Loucy (cell line): ENCODE data around the gene ABHD12B.
"Not testable (repeated sequence)": the region's sequence is repeated elsewhere in the genome, so short reads cannot be mapped to it uniquely, and the experiment has no call there.

Experiments used
- H2AFZ ChIP-seq: fragments of 200-600 bp; sonication (generic); 2 replicates; pipeline ENCODE4 v1.6.0; 2016; ENCODE audit warnings: antibody characterized with exemption, mild to moderate bottlenecking, low read length, moderate library complexity
- H3F3A ChIP-seq: fragments of 200-600 bp; 2 replicates; pipeline ENCODE4 v1.6.0; 2016; ENCODE audit warnings: antibody characterized with exemption, low read depth, mild to moderate bottlenecking
- H3K27me3 ChIP-seq: fragments of 200-600 bp; sonication (generic); 2 replicates; pipeline ENCODE4 v1.6.1; 2014; ENCODE audit warnings: low read length, mild to moderate bottlenecking; ENCODE audit not compliant: insufficient read depth, poor library complexity, severe bottlenecking
- H3K36me3 ChIP-seq: fragments of 200-600 bp; sonication (generic); 2 replicates; pipeline ENCODE4 v1.6.1; 2016; ENCODE audit warnings: low read length; ENCODE audit not compliant: insufficient read depth
- H3K4me1 ChIP-seq: fragments of 200-600 bp; sonication (generic); 2 replicates; pipeline ENCODE4 v1.5.1; 2014; ENCODE audit warnings: low read length, mild to moderate bottlenecking; ENCODE audit not compliant: insufficient read depth, poor library complexity, severe bottlenecking
- H3K4me2 ChIP-seq: fragments of 200-600 bp; sonication (generic); 2 replicates; pipeline ENCODE4 v1.6.0; 2014; ENCODE audit warnings: antibody characterized with exemption, low read length, low read depth, mild to moderate bottlenecking; ENCODE audit not compliant: poor library complexity, severe bottlenecking
- H3K4me3 ChIP-seq: fragments of 200-600 bp; sonication (generic); 2 replicates; pipeline ENCODE4 v1.5.1; 2014; ENCODE audit warnings: low read length, mild to moderate bottlenecking, mixed read lengths; ENCODE audit not compliant: poor library complexity, severe bottlenecking
- H3K79me2 ChIP-seq: fragments of 200-600 bp; sonication (generic); 2 replicates; pipeline ENCODE4 v1.6.1; 2014; ENCODE audit warnings: low read length; ENCODE audit not compliant: insufficient read depth
- H3K9ac ChIP-seq: fragments of 200-600 bp; sonication (generic); 2 replicates; pipeline ENCODE4 v1.6.0; 2014; ENCODE audit warnings: mild to moderate bottlenecking, low read depth, low read length, moderate library complexity; ENCODE audit not compliant: poor library complexity, severe bottlenecking
- H3K9me2 ChIP-seq: fragments of 200-600 bp; sonication (generic); replicated peaks from 2 replicates; pipeline ENCODE4 v1.6.1; 2016; ENCODE audit warnings: low read depth, low read length, mixed read lengths
- H3K9me3 ChIP-seq: fragments of 200-600 bp; sonication (generic); 2 replicates; pipeline ENCODE4 v1.6.1; 2014; ENCODE audit warnings: mild to moderate bottlenecking, antibody characterized with exemption, low read length, low read depth; ENCODE audit not compliant: insufficient read depth
- H4K20me1 ChIP-seq: fragments of 200-600 bp; sonication (generic); 2 replicates; pipeline ENCODE4 v1.6.0; 2014; ENCODE audit warnings: antibody characterized with exemption, low read length, mild to moderate bottlenecking; ENCODE audit not compliant: insufficient read depth, poor library complexity, severe bottlenecking
- EZH2phosphoT487 ChIP-seq: fragments of 200-600 bp; IDR thresholded peaks from 2 replicates; pipeline ENCODE4 v1.6.1; 2018; ENCODE audit warnings: antibody characterized with exemption, mild to moderate bottlenecking, moderate library complexity, borderline replicate concordance
- TF ChIP-seq, protein P1 (sequence below): fragments of 200-600 bp; sonication (generic); conservative IDR thresholded peaks from 2 replicates; pipeline ENCODE4 v1.5.1; 2014; ENCODE audit warnings: mild to moderate bottlenecking, antibody characterized with exemption, low read length

ABHD12B gene

DNA sequence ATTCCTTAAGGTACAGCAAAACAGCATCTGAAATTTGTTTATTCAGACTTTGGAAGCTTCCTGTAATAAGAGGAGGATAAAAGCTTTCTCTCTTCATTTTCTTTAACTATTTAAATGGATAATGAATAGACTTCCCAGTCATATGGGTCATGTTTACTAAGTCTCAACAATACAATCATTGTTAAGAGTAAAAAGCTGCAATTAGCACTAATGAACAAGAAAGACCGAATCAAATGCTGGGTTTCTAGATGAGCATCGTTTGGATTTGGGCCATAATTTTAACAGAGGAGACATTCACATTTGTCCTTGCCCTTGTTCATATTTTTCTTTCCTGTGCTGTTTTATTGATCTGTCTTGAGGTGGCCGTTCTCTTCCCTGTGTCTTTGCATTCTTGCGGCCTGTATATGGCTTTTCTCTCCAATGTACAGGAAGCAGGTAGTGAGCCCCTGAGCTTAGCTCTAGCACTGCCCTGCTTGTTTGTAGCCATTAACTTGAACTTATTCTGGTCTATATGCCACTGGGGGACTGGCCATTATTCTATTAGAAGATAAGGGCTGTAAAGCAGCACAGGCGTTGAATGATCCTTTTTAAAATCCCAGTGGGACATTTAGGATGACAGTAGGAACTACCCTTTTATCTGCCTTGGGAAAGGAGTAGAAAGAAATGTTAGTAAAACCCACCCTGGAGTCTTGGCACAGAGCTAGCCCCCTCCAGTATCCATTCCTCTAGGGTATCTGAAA, 34.6 kb downstream of the ABHD12B start:
- no peaks in the 10 kb centered on the region for H3K27me3 ChIP-seq
- H3K36me3 ChIP-seq: peaks cover 13% of the 10 kb centered on the region; the same call in 1 of the 2 replicates
- no peaks in the 10 kb centered on the region for H4K20me1 ChIP-seq
- peaks cover 12% of the 10 kb centered on the region for H3K4me1 ChIP-seq
- no peaks in the 10 kb centered on the region for H3F3A ChIP-seq
- no peaks in the 10 kb centered on the region for H3K9me3 ChIP-seq
- H3K4me3 ChIP-seq: no peak overlapping the region
- H3K79me2 ChIP-seq: no peaks in the 10 kb centered on the region
- no peak overlapping the region for H3K9ac ChIP-seq
- H3K4me2 ChIP-seq: no peak overlapping the region
- TF ChIP-seq, protein P1, sequence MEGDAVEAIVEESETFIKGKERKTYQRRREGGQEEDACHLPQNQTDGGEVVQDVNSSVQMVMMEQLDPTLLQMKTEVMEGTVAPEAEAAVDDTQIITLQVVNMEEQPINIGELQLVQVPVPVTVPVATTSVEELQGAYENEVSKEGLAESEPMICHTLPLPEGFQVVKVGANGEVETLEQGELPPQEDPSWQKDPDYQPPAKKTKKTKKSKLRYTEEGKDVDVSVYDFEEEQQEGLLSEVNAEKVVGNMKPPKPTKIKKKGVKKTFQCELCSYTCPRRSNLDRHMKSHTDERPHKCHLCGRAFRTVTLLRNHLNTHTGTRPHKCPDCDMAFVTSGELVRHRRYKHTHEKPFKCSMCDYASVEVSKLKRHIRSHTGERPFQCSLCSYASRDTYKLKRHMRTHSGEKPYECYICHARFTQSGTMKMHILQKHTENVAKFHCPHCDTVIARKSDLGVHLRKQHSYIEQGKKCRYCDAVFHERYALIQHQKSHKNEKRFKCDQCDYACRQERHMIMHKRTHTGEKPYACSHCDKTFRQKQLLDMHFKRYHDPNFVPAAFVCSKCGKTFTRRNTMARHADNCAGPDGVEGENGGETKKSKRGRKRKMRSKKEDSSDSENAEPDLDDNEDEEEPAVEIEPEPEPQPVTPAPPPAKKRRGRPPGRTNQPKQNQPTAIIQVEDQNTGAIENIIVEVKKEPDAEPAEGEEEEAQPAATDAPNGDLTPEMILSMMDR: no peak
- TF ChIP-seq EZH2phosphoT487: no peak
- no peak overlapping the region for H2AFZ ChIP-seq
- no peaks in the 10 kb centered on the region for H3K9me2 ChIP-seq

DNA sequence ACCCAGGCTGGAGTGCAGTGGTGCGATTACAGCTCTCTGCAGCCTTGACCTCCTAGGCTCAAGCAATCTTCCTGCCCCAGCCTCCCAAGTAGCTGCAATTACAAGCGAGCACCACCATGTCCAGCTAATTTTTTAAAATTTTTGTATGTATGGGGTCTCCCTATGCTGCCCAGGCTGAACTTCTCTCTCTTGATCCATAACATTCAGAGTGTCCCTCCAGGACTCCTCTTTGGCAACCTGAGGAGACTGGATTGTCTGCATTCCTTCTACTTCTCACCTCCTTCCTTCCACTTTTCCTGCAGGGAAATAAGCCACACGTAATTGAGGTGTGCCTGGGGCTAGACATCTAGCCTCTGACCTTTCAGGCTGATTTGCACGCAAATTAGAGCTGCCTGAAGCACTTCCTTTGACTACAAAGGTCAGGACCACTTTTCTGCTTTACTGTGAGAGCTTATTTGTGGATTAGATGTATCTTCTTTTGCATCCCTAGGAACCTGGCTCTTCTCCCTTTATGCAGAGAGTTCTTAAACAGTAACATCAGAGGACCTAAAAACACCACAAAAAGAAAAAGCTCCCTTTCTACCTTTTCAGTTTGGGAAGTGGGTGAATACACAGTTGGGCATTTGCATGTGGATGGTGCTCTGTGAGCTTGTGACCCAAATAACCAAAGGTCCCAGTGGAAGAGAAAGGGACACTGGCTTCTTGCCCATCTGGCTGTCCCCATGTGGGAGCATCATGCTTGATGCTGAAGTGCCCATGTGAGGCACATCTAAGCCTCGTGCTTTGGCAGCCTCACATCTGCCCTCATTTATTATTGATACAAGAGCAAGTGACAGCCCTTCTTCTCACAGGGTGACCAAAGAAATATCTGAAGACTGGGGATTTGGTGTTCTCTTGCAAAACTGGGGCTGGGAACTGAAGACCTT, 38.9 kb downstream of the ABHD12B start:
- no peaks in the 10 kb centered on the region for H3K27me3 ChIP-seq
- H3K9ac ChIP-seq: no peak overlapping the region
- H3K36me3 ChIP-seq: peaks cover 25% of the 10 kb centered on the region; the same call in 1 of the 2 replicates
- no peaks in the 10 kb centered on the region for H3K9me3 ChIP-seq
- TF ChIP-seq EZH2phosphoT487: no peak
- TF ChIP-seq, protein P1: no peak
- no peaks in the 10 kb centered on the region for H4K20me1 ChIP-seq
- no peaks in the 10 kb centered on the region for H3F3A ChIP-seq
- no peak overlapping the region for H3K4me3 ChIP-seq
- no peaks in the 10 kb centered on the region for H3K79me2 ChIP-seq
- H2AFZ ChIP-seq: no peak overlapping the region
- H3K9me2 ChIP-seq: no peaks in the 10 kb centered on the region
- H3K4me1 ChIP-seq: peaks cover 5% of the 10 kb centered on the region
- H3K4me2 ChIP-seq: no peak overlapping the region

DNA sequence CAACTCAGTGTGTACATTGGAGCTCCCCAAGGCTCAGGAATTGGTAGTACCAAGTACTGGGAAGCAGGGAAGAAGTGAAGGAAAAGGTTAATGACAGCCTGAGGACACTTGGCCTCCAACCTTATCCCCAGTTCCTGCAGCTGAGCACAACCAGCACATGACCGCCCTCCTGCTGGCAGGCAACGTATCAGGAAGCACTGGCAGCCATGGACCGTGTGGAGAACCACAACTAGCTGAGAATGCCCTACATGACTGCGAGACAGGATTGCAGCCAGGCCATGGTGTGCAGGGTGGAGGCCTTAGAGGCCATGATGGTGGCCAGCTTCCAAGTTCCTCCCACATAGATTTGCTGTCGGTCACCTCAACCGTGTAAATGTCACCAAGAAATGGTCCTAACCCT, 45.6 kb downstream of the ABHD12B start:
- Histone ChIP-seq H3F3A (no peaks in the 10 kb centered on the region), H4K20me1 (no peaks in the 10 kb centered on the region), H3K36me3 (peaks cover 4% of the 10 kb centered on the region; the same call in 1 of the 2 replicates), H3K27me3 (no peaks in the 10 kb centered on the region), H3K4me2 (no peak overlapping the region), H3K4me3 (no peak overlapping the region), H3K4me1 (no peaks in the 10 kb centered on the region), H2AFZ (no peak overlapping the region), H3K9ac (no peak overlapping the region), H3K9me2 (no peaks in the 10 kb centered on the region), H3K79me2 (no peaks in the 10 kb centered on the region), H3K9me3 (no peaks in the 10 kb centered on the region)
- TF ChIP-seq, protein P1: no peak
- no peak for TF ChIP-seq EZH2phosphoT487

DNA sequence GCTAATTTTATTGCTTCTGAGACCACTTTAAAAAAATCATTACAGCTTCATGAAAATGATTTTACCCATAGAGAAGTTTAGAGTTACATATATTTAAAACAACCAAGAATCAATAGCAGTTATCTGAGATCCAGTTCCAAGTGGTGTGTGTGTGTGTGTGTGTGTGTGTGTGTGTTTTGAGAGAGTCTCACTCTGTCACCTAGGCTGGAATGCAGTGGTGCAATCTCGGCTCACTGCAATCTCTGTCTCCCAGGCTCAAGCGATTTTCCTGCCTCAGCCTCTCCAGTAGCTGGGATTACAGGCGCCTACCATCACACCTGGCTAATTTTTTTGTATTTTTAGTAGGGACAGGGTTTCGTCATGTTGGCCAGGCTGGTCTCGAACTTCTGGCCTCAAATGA, 47.7 kb downstream of the ABHD12B start:
- H3K79me2 ChIP-seq, H3K9ac ChIP-seq, H4K20me1 ChIP-seq, H3K4me1 ChIP-seq, H3K36me3 ChIP-seq, H3K4me2 ChIP-seq, H3K4me3 ChIP-seq, H3K9me2 ChIP-seq, H3F3A ChIP-seq, H2AFZ ChIP-seq, H3K27me3 ChIP-seq, H3K9me3 ChIP-seq: not testable (repeated sequence)
